Hepatocyte (in vitro differentiated cells): ENCODE data around the gene CLIP2.

Experiments used
- EZH2 ChIP-seq: fragments of 200-600 bp; sonication (generic); IDR thresholded peaks from 2 replicates; pipeline ENCODE4 v1.6.1; 2016; ENCODE audit warnings: antibody characterized with exemption, mild to moderate bottlenecking, borderline replicate concordance
- EZH2phosphoT487 ChIP-seq: fragments of 200-600 bp; sonication (generic); IDR thresholded peaks from one replicate; pipeline ENCODE4 v1.6.1; 2018; ENCODE audit warnings: antibody characterized with exemption, mild to moderate bottlenecking, low read depth, moderate library complexity; ENCODE audit not compliant: unreplicated experiment, severe bottlenecking
- TF ChIP-seq, protein P1 (sequence below): fragments of 200-600 bp; sonication (generic); IDR thresholded peaks from 2 replicates; pipeline ENCODE4 v1.5.1; 2016; ENCODE audit warnings: antibody characterized with exemption, mild to moderate bottlenecking; ENCODE audit not compliant: poor library complexity

DNA sequence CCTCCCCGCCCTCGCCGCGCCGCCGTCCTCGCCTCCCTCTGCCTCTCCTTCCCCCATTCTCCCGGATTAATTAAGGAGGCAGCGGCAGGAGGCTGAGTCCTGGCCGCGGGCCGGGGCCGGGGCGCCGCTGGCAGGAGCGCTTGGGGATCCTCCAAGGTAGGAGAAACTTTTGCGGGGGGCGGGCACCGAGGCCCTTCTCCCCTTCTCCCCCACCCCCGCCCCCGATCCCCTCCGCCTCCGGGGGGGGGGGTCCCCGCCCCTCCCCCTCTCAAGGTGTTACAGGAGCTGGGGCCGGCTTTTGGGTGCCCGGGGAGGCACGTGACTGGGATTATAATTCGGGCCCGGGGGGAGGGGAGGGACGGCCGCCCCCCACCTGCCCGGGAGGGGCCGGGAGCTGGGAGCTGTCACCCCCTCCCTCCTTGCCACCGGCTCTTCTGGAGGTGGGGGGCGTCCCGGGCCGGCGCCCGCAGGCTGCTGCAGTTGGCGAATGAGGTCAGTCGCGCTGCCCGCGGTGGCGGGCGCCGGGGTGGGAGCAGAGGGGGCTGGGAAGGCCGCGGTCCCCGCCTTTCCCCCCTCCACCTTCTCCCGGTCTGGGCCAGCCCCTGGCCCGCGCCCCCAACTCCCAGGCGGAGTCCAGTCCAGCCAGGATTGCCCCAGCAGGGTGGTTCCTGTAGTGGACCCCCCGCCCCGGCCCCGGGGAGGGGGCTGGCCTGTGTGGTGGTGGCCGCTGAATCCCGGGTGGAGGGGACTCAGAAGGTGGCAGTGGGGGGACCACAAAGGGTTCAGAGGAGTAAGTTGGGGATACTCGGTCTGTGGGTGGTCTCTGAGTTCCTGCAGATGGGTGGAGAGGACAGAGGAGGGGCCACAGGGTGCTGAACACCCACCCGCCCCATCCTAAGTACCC lies 165.1 kb downstream of the CLIP2 start:
- TF ChIP-seq EZH2, result no peak
- TF ChIP-seq, protein P1, sequence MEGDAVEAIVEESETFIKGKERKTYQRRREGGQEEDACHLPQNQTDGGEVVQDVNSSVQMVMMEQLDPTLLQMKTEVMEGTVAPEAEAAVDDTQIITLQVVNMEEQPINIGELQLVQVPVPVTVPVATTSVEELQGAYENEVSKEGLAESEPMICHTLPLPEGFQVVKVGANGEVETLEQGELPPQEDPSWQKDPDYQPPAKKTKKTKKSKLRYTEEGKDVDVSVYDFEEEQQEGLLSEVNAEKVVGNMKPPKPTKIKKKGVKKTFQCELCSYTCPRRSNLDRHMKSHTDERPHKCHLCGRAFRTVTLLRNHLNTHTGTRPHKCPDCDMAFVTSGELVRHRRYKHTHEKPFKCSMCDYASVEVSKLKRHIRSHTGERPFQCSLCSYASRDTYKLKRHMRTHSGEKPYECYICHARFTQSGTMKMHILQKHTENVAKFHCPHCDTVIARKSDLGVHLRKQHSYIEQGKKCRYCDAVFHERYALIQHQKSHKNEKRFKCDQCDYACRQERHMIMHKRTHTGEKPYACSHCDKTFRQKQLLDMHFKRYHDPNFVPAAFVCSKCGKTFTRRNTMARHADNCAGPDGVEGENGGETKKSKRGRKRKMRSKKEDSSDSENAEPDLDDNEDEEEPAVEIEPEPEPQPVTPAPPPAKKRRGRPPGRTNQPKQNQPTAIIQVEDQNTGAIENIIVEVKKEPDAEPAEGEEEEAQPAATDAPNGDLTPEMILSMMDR, result no peak
- no peak for TF ChIP-seq EZH2phosphoT487
